Measurements from ENCODE around the gene PDE10A. TPM values are rescaled to one million over a fixed set of nuclear protein-coding genes. Genes with fewer than 3 reads are reported as not detected.

PDE10A gene
- total and polyA plus RNA-seq, 9 of the 15 experiments (the other 6 are each of a cell fraction or from before 2014, with no cell fraction given) = 0.04 TPM; not detected in 8

GRCh38 chr6:165536911-165537310 lies 126.1 kb downstream of the PDE10A start:
- Histone ChIP-seq H4K20me1 (replicated peaks; ENCODE audit: control insufficient read depth, insufficient read depth, low read length) (no peaks in the 10 kb centered on the region), H3K4me3 (no peak overlapping the region), H2AFZ (ENCODE audit: low read depth, low read length) (no peak overlapping the region), H3K27me3 (ENCODE audit: control insufficient read depth in 2 of 2, insufficient read depth in 2 of 2, low read length in 2 of 2) (no peaks in the 10 kb centered on the region), H3K36me3 (ENCODE audit: control insufficient read depth, insufficient read depth, low read length) (no peaks in the 10 kb centered on the region), H3K27ac (ENCODE audit: extremely low read depth, low read depth, low read length) (no peak overlapping the region), H3K9me1 (ENCODE audit: control insufficient read depth, insufficient read depth, low read length) (no peaks in the 10 kb centered on the region), H3K4me2 (ENCODE audit: insufficient read depth, low read length) (no peak overlapping the region), H3K9me3 (replicated peaks; ENCODE audit: control insufficient read depth, insufficient read depth, low read depth, low read length) (no peaks in the 10 kb centered on the region; the same call in 1 of the 2 replicates), H3K4me1 (replicated peaks in 1 of 2; ENCODE audit: control insufficient read depth in 2 of 2, insufficient read depth in 2 of 2, low read length in 2 of 2) (no peaks in the 10 kb centered on the region), H3K79me2 (ENCODE audit: control insufficient read depth, insufficient read depth, low read length) (no peaks in the 10 kb centered on the region), H3K9ac (ENCODE audit: insufficient read depth in 1 of 2, low read depth in 2 of 2, low read length in 2 of 2) (no peak overlapping the region)
- TF ChIP-seq ATF4 (CRISPR knock-in tag; IDR thresholded peaks at IDR 0.05) (no peak), FOXP1 (CRISPR knock-in tag; IDR thresholded peaks at IDR 0.05) (no peak), HDAC1 (IDR thresholded peaks at IDR 0.05) (no peak)
- no peak for DNase-seq (ENCODE audit: extremely low read depth in 1 of 4, low spot score in 3 of 4)
- no TSS peak for BruUV-seq (replicated peaks)
- WGBS (ENCODE audit: insufficient coverage, low coverage, missing lambda C conversion rate) = 3% methylated on average over 4 of the region's 4 CpGs
- intact Hi-C loops (cut with micrococcal nuclease) (no loop called here), in situ Hi-C loops (cut with MboI) (no loop called here)
- CTCF ChIA-PET (ENCODE audit: low intra/inter-chr PET ratio) = no interaction called here
- ATAC-seq = no peak
- no peak for FAIRE-seq
- POLR2A ChIA-PET = no interaction called here

DNA sequence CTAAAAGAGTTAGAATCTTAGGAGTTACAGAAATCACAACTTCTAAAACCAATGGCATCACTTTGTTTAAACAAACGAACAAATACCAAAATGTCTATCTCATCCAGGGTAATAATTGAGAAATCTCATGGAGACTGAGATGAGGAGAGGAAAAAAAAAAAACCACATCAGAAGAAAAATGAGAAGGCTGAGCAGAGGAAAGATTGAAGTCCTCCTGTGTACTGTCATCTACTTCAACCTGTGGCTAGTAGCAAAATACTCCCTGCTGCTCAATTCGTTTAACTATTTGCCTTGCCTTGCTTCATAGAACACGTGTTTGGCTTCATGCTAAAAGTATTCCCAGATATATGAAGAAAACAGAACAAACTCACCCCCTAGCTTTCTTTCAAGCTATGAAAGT lies 143.7 kb downstream of the PDE10A start:
- in situ Hi-C loops (cut with MboI) (no loop called here), intact Hi-C loops (cut with micrococcal nuclease) (no loop called here)
- 0% methylated on average over 3 of the region's 3 CpGs for WGBS (ENCODE audit: insufficient coverage, low coverage, missing lambda C conversion rate)
- Histone ChIP-seq H3K9me1 (ENCODE audit: control insufficient read depth, insufficient read depth, low read length) (no peaks in the 10 kb centered on the region), H3K27ac (ENCODE audit: extremely low read depth, low read depth, low read length) (no peak overlapping the region), H2AFZ (ENCODE audit: low read depth, low read length) (no peak overlapping the region), H3K4me2 (ENCODE audit: insufficient read depth, low read length) (no peak overlapping the region), H3K79me2 (ENCODE audit: control insufficient read depth, insufficient read depth, low read length) (no peaks in the 10 kb centered on the region), H3K36me3 (ENCODE audit: control insufficient read depth, insufficient read depth, low read length) (no peaks in the 10 kb centered on the region), H3K4me3 (no peak overlapping the region), H3K27me3 (ENCODE audit: control insufficient read depth in 2 of 2, insufficient read depth in 2 of 2, low read length in 2 of 2) (no peaks in the 10 kb centered on the region), H3K9me3 (replicated peaks; ENCODE audit: control insufficient read depth, insufficient read depth, low read depth, low read length) (no peaks in the 10 kb centered on the region), H3K4me1 (replicated peaks in 1 of 2; ENCODE audit: control insufficient read depth in 2 of 2, insufficient read depth in 2 of 2, low read length in 2 of 2) (no peaks in the 10 kb centered on the region), H3K9ac (ENCODE audit: insufficient read depth in 1 of 2, low read depth in 2 of 2, low read length in 2 of 2) (no peak overlapping the region), H4K20me1 (replicated peaks; ENCODE audit: control insufficient read depth, insufficient read depth, low read length) (no peaks in the 10 kb centered on the region)
- ChIA-PET POLR2A (no interaction called here), CTCF (ENCODE audit: low intra/inter-chr PET ratio) (no interaction called here)
- DNase-seq (ENCODE audit: extremely low read depth in 1 of 4, low spot score in 3 of 4) (no peak), ATAC-seq (no peak), FAIRE-seq (no peak)
- BruUV-seq (replicated peaks) = no TSS peak
- TF ChIP-seq C11orf30 (IDR thresholded peaks at IDR 0.05; ENCODE audit: low read depth) (no peak), HDAC2 (IDR thresholded peaks at IDR 0.05) (no peak), TGIF2 (CRISPR knock-in tag; IDR thresholded peaks at IDR 0.05) (no peak), KAT7 (CRISPR knock-in tag; IDR thresholded peaks at IDR 0.05; ENCODE audit: borderline replicate concordance) (no peak), FOXM1 (IDR thresholded peaks at IDR 0.05; ENCODE audit: low read depth) (no peak), FOXM1 (CRISPR knock-in tag; IDR thresholded peaks at IDR 0.05; ENCODE audit: low read depth) (no peak), ZNF77 (CRISPR knock-in tag; IDR thresholded peaks at IDR 0.05) (no peak)
- TF ChIP-seq, protein P1, sequence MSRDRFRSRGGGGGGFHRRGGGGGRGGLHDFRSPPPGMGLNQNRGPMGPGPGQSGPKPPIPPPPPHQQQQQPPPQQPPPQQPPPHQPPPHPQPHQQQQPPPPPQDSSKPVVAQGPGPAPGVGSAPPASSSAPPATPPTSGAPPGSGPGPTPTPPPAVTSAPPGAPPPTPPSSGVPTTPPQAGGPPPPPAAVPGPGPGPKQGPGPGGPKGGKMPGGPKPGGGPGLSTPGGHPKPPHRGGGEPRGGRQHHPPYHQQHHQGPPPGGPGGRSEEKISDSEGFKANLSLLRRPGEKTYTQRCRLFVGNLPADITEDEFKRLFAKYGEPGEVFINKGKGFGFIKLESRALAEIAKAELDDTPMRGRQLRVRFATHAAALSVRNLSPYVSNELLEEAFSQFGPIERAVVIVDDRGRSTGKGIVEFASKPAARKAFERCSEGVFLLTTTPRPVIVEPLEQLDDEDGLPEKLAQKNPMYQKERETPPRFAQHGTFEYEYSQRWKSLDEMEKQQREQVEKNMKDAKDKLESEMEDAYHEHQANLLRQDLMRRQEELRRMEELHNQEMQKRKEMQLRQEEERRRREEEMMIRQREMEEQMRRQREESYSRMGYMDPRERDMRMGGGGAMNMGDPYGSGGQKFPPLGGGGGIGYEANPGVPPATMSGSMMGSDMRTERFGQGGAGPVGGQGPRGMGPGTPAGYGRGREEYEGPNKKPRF (IDR thresholded peaks at IDR 0.05; ENCODE audit: low read depth, low read length) = no peak
